Pons (tissue), 1 donor: ENCODE data around the gene CERT1.

Source experiments
- DNase-seq: peaks from one replicate; pipeline ENCODE4 v3.0.0-alpha.2; 2016; ENCODE audit warnings: low spot score

CERT1 gene

GRCh38 chr5:75387806-75388205, 123.6 kb downstream of the CERT1 start:
- DNase-seq = no peak

GRCh38 chr5:75384218-75384617, 127.2 kb downstream of the CERT1 start:
- DNase-seq = no peak

DNA sequence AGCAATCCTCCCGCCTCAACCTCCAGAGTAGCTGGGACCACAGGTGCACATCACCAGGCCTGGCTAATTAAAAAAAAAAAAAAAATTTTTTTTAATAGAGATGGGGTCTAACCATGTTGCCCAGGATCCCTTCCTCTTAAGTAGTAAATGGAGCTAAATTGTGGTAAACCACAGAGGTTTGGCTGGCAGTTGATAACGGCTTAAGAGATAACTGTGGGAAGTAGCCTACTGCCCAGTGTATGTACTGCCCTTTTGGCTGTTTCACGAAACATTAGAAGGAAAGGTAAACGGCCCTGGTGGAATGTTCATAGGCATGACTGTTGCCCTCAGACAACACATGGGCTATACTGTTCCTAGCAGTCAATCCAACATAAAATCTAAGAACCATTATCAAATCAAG, 130.0 kb downstream of the CERT1 start:
- DNase-seq = no peak

- DNase-seq = no peak
Observed at GRCh38 chr5:75380099-75380498, 131.3 kb downstream of the CERT1 start.

GRCh38 chr5:75375414-75375813, 136.0 kb downstream of the CERT1 start:
- no peak for DNase-seq

GRCh38 chr5:75374394-75374814, 137.0 kb downstream of the CERT1 start:
- no peak for DNase-seq

DNA sequence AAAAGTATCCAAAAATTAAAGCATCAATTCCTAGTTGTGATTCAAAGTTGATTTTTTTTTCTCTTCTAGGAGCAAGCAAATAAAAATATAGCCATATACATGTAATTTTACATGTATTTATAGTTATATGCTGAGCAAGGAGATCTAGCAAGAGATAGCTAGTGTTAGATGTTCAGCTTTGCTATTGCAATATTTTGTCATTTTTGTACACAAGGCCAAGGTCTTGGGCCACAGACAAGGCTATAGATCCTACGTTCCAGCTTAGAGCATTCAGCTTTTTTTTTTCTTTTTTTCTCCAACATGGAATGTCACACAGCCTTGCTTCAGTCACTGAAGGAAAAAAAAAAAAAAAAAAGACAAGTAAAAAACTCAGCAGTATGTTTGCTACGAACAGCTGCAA, 137.6 kb downstream of the CERT1 start:
- DNase-seq = no peak

- DNase-seq = no peak
Observed at GRCh38 chr5:75368391-75368790, 143.0 kb downstream of the CERT1 start.

DNA sequence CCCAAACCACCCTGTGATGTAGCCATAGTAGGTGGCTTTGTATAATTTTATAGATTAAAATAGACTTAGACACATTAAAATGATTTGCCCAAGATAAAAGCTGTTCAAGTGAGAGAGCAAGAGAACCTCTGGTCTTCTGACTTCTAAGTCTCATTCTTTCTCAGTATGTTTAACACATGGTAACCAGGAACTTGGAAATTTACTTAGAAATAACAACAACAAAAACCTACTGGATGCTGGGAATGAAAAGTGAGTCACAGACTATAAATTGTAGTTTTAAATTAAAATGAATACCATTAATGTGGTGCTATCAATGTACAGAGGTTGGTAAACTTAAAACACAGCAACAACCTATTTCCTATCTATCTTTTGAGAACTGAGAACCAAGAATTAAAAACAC, 144.0 kb downstream of the CERT1 start:
- DNase-seq = no peak

GRCh38 chr5:75366787-75367186, 144.6 kb downstream of the CERT1 start:
- no peak for DNase-seq

- DNase-seq = no peak
Observed at GRCh38 chr5:75365740-75366139, 145.7 kb downstream of the CERT1 start.

DNA sequence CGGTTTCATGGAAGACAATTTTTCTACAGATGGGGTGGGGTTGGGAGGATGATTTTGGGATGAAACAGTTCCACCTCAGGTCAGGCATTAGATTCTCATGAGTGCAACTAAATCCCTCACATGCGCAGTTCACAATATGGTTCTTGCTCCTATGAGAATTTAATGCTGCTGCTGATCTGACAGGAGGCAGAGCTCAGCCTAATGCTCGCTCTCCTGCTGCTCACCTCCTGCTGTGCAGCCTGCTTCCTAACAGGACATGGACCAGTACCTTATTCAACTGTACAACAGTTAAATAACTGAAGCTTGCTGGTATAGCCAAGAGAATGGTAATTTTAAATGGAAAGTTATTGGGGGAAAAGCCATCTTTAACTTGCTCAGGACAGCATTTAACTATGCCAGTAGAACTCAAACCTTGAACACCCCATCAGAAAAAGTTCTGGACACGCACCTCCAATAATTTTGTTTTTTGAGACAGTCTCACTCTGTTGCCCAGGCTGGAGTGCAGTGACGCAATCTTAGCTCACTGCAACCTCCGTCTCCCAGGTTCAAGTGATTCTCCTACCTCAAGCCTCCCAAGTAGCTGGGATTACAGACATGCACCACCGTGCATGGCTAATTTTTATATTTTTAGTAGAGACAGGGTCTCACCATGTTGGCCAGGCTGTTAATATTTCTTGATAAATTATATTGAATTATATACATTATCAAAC, 146.7 kb downstream of the CERT1 start:
- no peak for DNase-seq

GRCh38 chr5:75363726-75364495, 147.5 kb downstream of the CERT1 start:
- DNase-seq = no peak

- DNase-seq = no peak
Observed at GRCh38 chr5:75363111-75363510, 148.3 kb downstream of the CERT1 start.

GRCh38 chr5:75362474-75362975, 148.9 kb downstream of the CERT1 start:
- no peak for DNase-seq

- peak; percentile 59 for DNase-seq
Observed at GRCh38 chr5:75361310-75361709, 150.1 kb downstream of the CERT1 start.

DNA sequence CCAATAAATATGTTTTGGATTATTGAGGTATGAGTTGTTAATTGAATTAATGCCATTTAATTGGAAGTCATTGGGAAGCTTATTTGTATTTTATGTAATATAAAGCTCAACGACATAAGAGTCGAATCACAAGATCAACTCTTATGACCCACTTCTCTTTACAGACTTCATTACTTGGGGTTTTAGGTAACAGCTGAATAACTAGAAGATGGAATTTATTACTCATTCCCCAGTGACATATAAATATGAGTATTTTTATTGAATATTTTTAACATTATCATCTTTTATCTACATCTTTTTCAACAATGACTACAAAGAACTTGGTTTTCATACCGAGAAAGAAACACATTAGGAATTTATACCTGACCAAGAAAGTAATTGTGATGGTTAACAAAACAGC, 153.3 kb downstream of the CERT1 start:
- no peak for DNase-seq

DNA sequence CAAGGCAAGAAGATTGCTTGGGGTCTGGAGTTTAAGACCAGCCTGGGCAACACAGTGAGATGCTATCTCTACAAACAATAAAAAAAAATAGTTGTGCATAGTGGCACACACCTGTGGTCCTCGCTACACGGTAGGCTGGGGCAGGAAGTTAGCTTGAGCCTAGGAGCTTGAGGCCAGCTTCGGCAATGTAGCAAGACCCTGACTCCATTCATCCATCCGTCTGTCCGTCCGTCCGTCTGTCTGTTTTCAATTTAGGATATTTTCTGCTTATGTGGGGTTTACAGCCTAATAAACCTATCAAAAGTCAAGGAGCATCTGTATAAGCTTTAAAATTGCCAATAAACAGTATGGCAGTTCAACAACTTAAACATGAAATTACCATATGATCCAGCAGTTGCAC, 154.7 kb downstream of the CERT1 start:
- DNase-seq = no peak

DNA sequence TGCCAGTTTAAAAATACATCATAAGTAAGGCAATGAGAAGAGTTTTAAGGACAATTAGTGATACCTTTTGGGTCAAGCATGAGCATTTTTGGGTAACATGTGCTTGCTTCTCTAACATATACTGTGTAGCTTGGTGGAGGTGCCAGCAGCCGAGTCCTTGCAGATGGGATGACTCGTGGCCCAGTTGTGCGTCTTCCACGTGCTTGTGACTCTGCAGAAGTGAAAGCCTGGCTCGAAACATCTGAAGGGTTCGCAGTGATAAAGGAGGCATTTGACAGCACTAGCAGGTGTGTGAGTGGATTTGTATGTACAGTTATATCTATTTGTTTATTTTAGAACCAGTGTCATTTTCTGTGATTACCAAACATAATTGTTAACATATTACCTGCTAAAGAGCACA, 156.2 kb downstream of the CERT1 start:
- DNase-seq = no peak

GRCh38 chr5:75351139-75351926, 160.1 kb downstream of the CERT1 start:
- DNase-seq = no peak

DNA sequence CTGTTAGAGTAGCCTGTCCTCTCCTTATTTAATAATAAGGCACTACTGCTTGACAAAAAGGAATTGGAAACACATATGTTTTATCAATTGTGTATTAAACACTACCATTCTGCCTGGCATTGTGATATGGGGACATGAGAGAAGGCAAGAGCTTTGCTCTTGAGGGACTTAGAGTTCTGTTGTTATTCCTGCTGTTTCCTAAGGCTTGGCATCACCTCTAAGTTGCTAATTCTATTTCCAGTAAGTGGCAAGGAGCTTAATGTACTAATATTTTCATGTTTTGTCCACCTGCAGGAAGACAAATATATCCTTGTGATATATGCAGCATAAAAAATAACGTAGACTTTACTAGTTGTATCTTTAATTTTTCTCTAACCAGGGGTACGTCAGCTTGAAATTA, 161.8 kb downstream of the CERT1 start:
- no peak for DNase-seq

DNA sequence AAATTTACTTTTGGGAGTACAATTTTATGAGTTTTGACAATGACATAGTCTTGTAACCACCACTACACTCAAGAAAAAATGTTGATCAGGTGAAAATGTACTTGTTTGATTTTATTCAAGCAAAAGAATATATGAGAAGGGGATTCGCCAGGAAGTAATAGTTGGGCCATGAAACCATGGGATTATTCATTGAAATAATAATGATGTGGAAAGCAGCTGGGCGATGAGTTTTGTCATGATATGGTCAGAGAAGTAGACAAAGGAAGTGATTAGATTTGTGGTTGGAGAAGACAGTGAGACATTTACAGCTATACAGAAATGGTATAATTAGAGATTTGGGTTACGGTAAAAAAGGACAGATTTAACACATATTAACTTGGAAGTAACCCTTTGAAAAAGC, 163.2 kb downstream of the CERT1 start:
- DNase-seq = no peak

DNA sequence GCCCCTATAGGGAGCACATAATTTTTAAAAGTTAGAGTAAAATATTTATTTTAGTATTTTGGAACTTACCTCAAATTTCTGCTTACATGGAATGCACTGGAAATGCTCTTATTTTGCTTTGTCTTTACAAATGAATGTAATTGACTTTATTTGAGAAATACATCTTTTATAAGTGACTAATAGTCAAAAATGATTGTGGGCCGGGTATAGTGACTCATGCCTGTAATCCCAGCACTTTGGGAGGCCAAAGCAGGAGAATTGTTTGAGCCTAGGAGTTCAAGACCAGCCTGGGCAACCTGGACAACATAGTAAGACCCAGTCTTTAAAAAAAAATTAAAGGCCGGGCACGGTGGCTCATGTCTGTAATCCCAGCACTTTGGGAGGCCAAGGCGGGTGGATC, 168.6 kb downstream of the CERT1 start:
- DNase-seq = no peak
